Endothelial cell of umbilical vein (primary cell): Measurements from ENCODE around the gene AOC1. TPM values are rescaled to one million over a fixed set of nuclear protein-coding genes. Genes with fewer than 3 reads are reported as not detected.

Experiments
- BruUV-seq: library from RNA; stranded (reverse); fragments of 400-500 nt; replicated peaks from 2 replicates; lab custom pipeline; 2021; lab: Mats Ljungman, UMichigan
- CTCF ChIA-PET: fragments of 300-600, 350-600 bp; sonication (Branson Sonifier 250); formaldehyde crosslinking; loops from one replicate; lab custom pipeline; 2021; ENCODE audit warnings: antibody characterized with exemption, inconsistent platforms; lab: Charles Lee
- POLR2A ChIA-PET: fragments of 300-600, 350-600 bp; sonication (Branson Sonifier 250); formaldehyde crosslinking; loops from one replicate; lab custom pipeline; 2021; ENCODE audit warnings: antibody characterized with exemption, inconsistent platforms; lab: Charles Lee
- DNase-seq: peaks from one replicate; pipeline ENCODE4 v3.0.0-alpha.2; 2011; ENCODE audit warnings: low read depth, low spot score
- FAIRE-seq: peaks from 2 replicates; lab custom pipeline; 2011; peaks lifted over from hg19 to GRCh38; lab: Jason Lieb, UNC
- H2AFZ ChIP-seq: 2 replicates; pipeline ENCODE4 v1.6.0; 2012; ENCODE audit warnings: low read depth, low read length, control low read depth, inconsistent platforms
- H3K27ac ChIP-seq: 2 replicates; pipeline ENCODE4 v1.5.1; 2011; ENCODE audit warnings: low read depth, mild to moderate bottlenecking, control low read depth, low read length, moderate library complexity; ENCODE audit not compliant: insufficient read depth
- H3K27me3 ChIP-seq, 2 experiments: 2 replicates each; pipeline versions ENCODE4 v1.6.0 to v1.6.1; 2011; ENCODE audit warnings: low read length in 2 of 2, mixed read lengths in 1 of 2; ENCODE audit not compliant: control insufficient read depth in 2 of 2, insufficient read depth in 2 of 2
- H3K36me3 ChIP-seq, 2 experiments: 2 replicates in 1 of 2; 3 replicates in 1 of 2; pipeline ENCODE4 v1.5.1; 2011; ENCODE audit warnings: low read length in 2 of 2, mild to moderate bottlenecking in 1 of 2, moderate library complexity in 1 of 2; ENCODE audit not compliant: control insufficient read depth in 2 of 2, insufficient read depth in 2 of 2; ENCODE audit errors: extremely low read depth in 1 of 2
- H3K4me1 ChIP-seq: 3 replicates; pipeline ENCODE4 v1.5.1; 2011; ENCODE audit warnings: mild to moderate bottlenecking, low read length; ENCODE audit not compliant: control insufficient read depth, insufficient read depth; ENCODE audit errors: extremely low read depth
- H3K4me2 ChIP-seq: 2 replicates; pipeline ENCODE4 v1.6.1; 2011; ENCODE audit warnings: low read length, control low read depth, mixed read lengths; ENCODE audit not compliant: insufficient read depth
- H3K4me3 ChIP-seq, 3 experiments: fragments of 200-600 bp in 1 of 3; sonication (generic), shearing (Covaris generic) in 1 of 3; replicated peaks in 1 of 3; 2 replicates each; pipeline ENCODE4 v1.5.1; 2011 to 2016; ENCODE audit warnings: control low read depth in 3 of 3, low read length in 3 of 3, mild to moderate bottlenecking in 2 of 3, inconsistent platforms in 1 of 3, low read depth in 1 of 3, moderate library complexity in 1 of 3; ENCODE audit not compliant: insufficient read depth in 1 of 3
- H3K79me2 ChIP-seq: 2 replicates; pipeline ENCODE4 v1.6.0; 2012; ENCODE audit warnings: low read length, inconsistent platforms; ENCODE audit not compliant: control insufficient read depth, insufficient read depth
- H3K9ac ChIP-seq: replicated peaks from 2 replicates; pipeline ENCODE3; 2011; ENCODE audit warnings: low read length, control low read depth; ENCODE audit not compliant: insufficient read depth; ENCODE audit errors: extremely low read depth
- H3K9me1 ChIP-seq: replicated peaks from 3 replicates; pipeline ENCODE4 v1.6.0; 2011; ENCODE audit warnings: mild to moderate bottlenecking, low read length; ENCODE audit not compliant: control insufficient read depth, insufficient read depth; ENCODE audit errors: extremely low read depth
- H3K9me3 ChIP-seq: replicated peaks from 2 replicates; pipeline ENCODE4 v1.5.1; 2012; ENCODE audit warnings: low read length, inconsistent platforms; ENCODE audit not compliant: control insufficient read depth, insufficient read depth
- H4K20me1 ChIP-seq: replicated peaks from 2 replicates; pipeline ENCODE3; 2011; ENCODE audit warnings: mild to moderate bottlenecking, low read length; ENCODE audit not compliant: control insufficient read depth, insufficient read depth; ENCODE audit errors: extremely low read depth
- EZH2 ChIP-seq: IDR thresholded peaks from 2 replicates; pipeline ENCODE4 v1.6.1; 2012; ENCODE audit warnings: borderline replicate concordance, low read depth, mild to moderate bottlenecking, moderate library complexity, low read length, inconsistent platforms; ENCODE audit not compliant: severe bottlenecking
- FOS ChIP-seq: IDR thresholded peaks from 2 replicates; pipeline ENCODE4 v1.6.1; 2011; ENCODE audit warnings: mild to moderate bottlenecking, low read length, moderate library complexity, borderline replicate concordance; ENCODE audit not compliant: insufficient read depth
- GATA2 ChIP-seq: IDR thresholded peaks from 2 replicates; pipeline ENCODE4 v1.7.0; 2011; ENCODE audit warnings: low read depth, mild to moderate bottlenecking, moderate library complexity, mixed read lengths, low read length; ENCODE audit not compliant: insufficient read length, insufficient read depth
- JUN ChIP-seq: IDR thresholded peaks from 2 replicates; pipeline ENCODE4 v1.6.1; 2011; ENCODE audit warnings: borderline replicate concordance, low read depth; ENCODE audit not compliant: insufficient read length, insufficient read depth
- MYC ChIP-seq: IDR thresholded peaks from one replicate; pipeline ENCODE4 v1.6.1; 2011; ENCODE audit warnings: mild to moderate bottlenecking, low read depth, low read length
- POLR2A ChIP-seq: IDR thresholded peaks from 2 replicates; pipeline ENCODE4 v1.6.1; 2012; ENCODE audit warnings: low read depth, mild to moderate bottlenecking, control low read depth, low read length
- POLR2AphosphoS5 ChIP-seq: IDR thresholded peaks from 2 replicates; pipeline ENCODE4 v1.6.1; 2012; ENCODE audit warnings: low read depth, mild to moderate bottlenecking, control low read depth, low read length, moderate library complexity; ENCODE audit not compliant: insufficient read depth
- dilution Hi-C: fragments of 300-500 bp; cut with MboI; formaldehyde crosslinking; loops from one replicate; pipeline ENCODE4 v1.15.0; 2019; ENCODE audit warnings: low sequenced_read_pairs; ENCODE audit not compliant: extremely low pct_ligation_motif_present
- intact Hi-C: fragments of 100-400 bp; cut with micrococcal nuclease; formaldehyde crosslinking; loops from one replicate; pipeline ENCODE4 v1.10.0; 2022
- polyA plus RNA-seq, 4 experiments: library from polyadenylated mRNA; depleted of rRNA in 3 of 4; stranded (reverse) in 3 of 4; unstranded in 1 of 4; fragments of >200 nt; gene quantifications; 2 replicates each; pipeline versions ENCODE4 v1.2.1 to v1.2.3, GENCODE V29; 2011 to 2012; ENCODE audit warnings: missing spikeins in 1 of 4
- total RNA-seq: library from RNA; stranded (reverse); gene quantifications from 2 replicates; pipeline ENCODE4 v1.2.3, GENCODE V29; 2021
- TF ChIP-seq, protein P1 (sequence below): IDR thresholded peaks from 2 replicates; pipeline ENCODE4 v1.6.1; 2011; ENCODE audit not compliant: insufficient read depth, insufficient read length
- TF ChIP-seq, protein P2 (sequence below), 2 donors: IDR thresholded peaks; 1 replicate in 1 of 2; 2 replicates in 1 of 2; pipeline ENCODE4 v1.5.1; 2011; ENCODE audit warnings: low read length in 2 of 2, mild to moderate bottlenecking in 2 of 2, moderate library complexity in 2 of 2, control low read depth in 1 of 2, inconsistent platforms in 1 of 2, low read depth in 1 of 2; ENCODE audit not compliant: insufficient read depth in 1 of 2; ENCODE audit errors: extremely low read depth in 1 of 2

AOC1 gene
- total and polyA plus RNA-seq, 2 donors (not counting 3 experiments of a cell fraction or from before 2014, with no cell fraction given), result not detected

DNA sequence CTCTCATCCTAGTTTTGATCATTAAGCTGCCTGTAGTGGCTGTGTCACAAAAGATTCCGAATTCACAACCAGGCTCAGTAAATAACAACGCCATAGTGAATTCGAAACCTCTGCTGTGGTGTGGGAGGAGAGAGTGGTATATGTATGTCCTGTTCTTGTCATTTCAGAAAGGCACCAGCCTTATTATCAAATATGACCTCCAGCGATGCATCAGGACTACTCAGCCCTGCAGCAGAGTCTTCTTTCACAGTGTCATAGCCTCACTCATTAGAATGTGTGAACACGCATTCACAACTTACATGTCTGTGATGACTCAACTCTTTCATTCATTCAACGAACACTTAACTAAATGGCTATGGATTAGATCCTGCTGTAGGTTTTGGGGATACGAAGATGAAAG lies 15.3 kb downstream of the AOC1 start:
- Histone ChIP-seq H4K20me1 (no peaks in the 10 kb centered on the region), H3K4me2 (no peak overlapping the region), H2AFZ (no peak overlapping the region), H3K4me3 (no peak overlapping the region), H3K9ac (no peak overlapping the region), H3K79me2 (no peaks in the 10 kb centered on the region), H3K36me3 (no peaks in the 10 kb centered on the region), H3K4me1 (no peaks in the 10 kb centered on the region), H3K27ac (no peak overlapping the region), H3K9me1 (no peaks in the 10 kb centered on the region), H3K9me3 (no peaks in the 10 kb centered on the region), H3K27me3 (peaks cover 2 to 5% of the 10 kb centered on the region in 2 experiments)
- intact Hi-C loops, result no loop called here
- TF ChIP-seq POLR2A, result no peak
- no peak for TF ChIP-seq JUN
- no peak for TF ChIP-seq GATA2
- TF ChIP-seq, protein P1, sequence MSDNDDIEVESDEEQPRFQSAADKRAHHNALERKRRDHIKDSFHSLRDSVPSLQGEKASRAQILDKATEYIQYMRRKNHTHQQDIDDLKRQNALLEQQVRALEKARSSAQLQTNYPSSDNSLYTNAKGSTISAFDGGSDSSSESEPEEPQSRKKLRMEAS, result no peak
- TF ChIP-seq FOS, result no peak
- TF ChIP-seq EZH2, result no peak
- TF ChIP-seq MYC, result no peak
- TF ChIP-seq, protein P2, sequence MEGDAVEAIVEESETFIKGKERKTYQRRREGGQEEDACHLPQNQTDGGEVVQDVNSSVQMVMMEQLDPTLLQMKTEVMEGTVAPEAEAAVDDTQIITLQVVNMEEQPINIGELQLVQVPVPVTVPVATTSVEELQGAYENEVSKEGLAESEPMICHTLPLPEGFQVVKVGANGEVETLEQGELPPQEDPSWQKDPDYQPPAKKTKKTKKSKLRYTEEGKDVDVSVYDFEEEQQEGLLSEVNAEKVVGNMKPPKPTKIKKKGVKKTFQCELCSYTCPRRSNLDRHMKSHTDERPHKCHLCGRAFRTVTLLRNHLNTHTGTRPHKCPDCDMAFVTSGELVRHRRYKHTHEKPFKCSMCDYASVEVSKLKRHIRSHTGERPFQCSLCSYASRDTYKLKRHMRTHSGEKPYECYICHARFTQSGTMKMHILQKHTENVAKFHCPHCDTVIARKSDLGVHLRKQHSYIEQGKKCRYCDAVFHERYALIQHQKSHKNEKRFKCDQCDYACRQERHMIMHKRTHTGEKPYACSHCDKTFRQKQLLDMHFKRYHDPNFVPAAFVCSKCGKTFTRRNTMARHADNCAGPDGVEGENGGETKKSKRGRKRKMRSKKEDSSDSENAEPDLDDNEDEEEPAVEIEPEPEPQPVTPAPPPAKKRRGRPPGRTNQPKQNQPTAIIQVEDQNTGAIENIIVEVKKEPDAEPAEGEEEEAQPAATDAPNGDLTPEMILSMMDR (IDR thresholded peaks at IDR 0.05; ENCODE audit: extremely low read depth in 1 of 2, insufficient read depth in 1 of 2, low read depth in 1 of 2, low read length in 2 of 2), result no peak
- no peak for TF ChIP-seq POLR2AphosphoS5
- FAIRE-seq, result no peak
- CTCF ChIA-PET, result interaction anchor here (0.8 to 1.6 kb wide), 3 partner anchors 9 to 89 kb away, joined by 3 to 12 read pairs (median 4); no protein-coding TSS in a partner anchor
- DNase-seq, result no peak
- BruUV-seq, result no TSS peak
- dilution Hi-C loops, result no loop called here
- POLR2A ChIA-PET, result no interaction called here
